SK-N-SH treated with all-trans-retinoic acid at 6 μM for 48 hours (cell line): Measurements from ENCODE around the gene ERCC1.

Experiments used
- ARNTL ChIP-seq: fragments of 450-650 bp; formaldehyde crosslinking; IDR thresholded peaks from 2 replicates; pipeline ENCODE4 v1.5.0; 2020; ENCODE audit warnings: low read depth, mild to moderate bottlenecking, moderate library complexity, borderline replicate concordance
- SNAI2 ChIP-seq: fragments of 250-450 bp; sonication (Bioruptor Pico); IDR thresholded peaks from 2 replicates; pipeline ENCODE4 v1.5.0; 2020; ENCODE audit warnings: mild to moderate bottlenecking, moderate library complexity
- ZFP3 ChIP-seq: fragments of 250-450 bp; sonication (Bioruptor Pico); IDR thresholded peaks from 2 replicates; pipeline ENCODE4 v1.5.0; 2020; ENCODE audit warnings: mild to moderate bottlenecking, moderate library complexity
- ZFP30 ChIP-seq: fragments of 450-650 bp; formaldehyde crosslinking; IDR thresholded peaks from 2 replicates; pipeline ENCODE4 v1.5.0; 2022; ENCODE audit warnings: mild to moderate bottlenecking, moderate library complexity
- TF ChIP-seq, protein P1 (sequence below): fragments of 250-450 bp; sonication (Bioruptor Pico); IDR thresholded peaks from 2 replicates; pipeline ENCODE4 v1.8.0; 2020; ENCODE audit warnings: mild to moderate bottlenecking, moderate library complexity, borderline replicate concordance
- TF ChIP-seq, protein P2 (sequence below): fragments of 250-450 bp; sonication (Bioruptor Pico); IDR thresholded peaks from 2 replicates; pipeline ENCODE4 v1.5.1; 2020; ENCODE audit warnings: low read depth, mild to moderate bottlenecking, moderate library complexity

DNA sequence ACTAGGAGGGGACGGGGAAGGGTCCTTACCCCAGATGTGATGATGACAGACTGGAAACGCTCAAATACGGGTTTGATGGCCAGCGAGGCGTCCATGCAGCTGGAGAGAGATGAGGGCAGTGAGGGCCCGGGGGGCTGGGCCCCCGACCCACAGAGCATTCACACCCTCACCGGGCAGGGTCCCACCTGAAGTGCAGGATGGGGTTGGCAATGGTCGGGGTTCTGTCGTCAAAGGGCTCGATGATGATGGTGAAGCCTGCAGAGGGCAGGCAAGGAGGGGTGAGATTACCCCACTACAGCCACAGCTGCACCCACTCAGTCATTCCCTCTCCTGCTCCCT, 66.3 kb downstream of the ERCC1 start:
- TF ChIP-seq, protein P1, sequence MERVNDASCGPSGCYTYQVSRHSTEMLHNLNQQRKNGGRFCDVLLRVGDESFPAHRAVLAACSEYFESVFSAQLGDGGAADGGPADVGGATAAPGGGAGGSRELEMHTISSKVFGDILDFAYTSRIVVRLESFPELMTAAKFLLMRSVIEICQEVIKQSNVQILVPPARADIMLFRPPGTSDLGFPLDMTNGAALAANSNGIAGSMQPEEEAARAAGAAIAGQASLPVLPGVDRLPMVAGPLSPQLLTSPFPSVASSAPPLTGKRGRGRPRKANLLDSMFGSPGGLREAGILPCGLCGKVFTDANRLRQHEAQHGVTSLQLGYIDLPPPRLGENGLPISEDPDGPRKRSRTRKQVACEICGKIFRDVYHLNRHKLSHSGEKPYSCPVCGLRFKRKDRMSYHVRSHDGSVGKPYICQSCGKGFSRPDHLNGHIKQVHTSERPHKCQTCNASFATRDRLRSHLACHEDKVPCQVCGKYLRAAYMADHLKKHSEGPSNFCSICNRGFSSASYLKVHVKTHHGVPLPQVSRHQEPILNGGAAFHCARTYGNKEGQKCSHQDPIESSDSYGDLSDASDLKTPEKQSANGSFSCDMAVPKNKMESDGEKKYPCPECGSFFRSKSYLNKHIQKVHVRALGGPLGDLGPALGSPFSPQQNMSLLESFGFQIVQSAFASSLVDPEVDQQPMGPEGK, result no peak
- no peak for TF ChIP-seq ZFP3 (CRISPR knock-in tag)
- no peak for TF ChIP-seq SNAI2
- TF ChIP-seq, protein P2, sequence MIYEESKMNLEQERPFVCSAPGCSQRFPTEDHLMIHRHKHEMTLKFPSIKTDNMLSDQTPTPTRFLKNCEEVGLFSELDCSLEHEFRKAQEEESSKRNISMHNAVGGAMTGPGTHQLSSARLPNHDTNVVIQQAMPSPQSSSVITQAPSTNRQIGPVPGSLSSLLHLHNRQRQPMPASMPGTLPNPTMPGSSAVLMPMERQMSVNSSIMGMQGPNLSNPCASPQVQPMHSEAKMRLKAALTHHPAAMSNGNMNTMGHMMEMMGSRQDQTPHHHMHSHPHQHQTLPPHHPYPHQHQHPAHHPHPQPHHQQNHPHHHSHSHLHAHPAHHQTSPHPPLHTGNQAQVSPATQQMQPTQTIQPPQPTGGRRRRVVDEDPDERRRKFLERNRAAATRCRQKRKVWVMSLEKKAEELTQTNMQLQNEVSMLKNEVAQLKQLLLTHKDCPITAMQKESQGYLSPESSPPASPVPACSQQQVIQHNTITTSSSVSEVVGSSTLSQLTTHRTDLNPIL (CRISPR knock-in tag), result no peak
- TF ChIP-seq ARNTL, result no peak
- TF ChIP-seq ZFP30 (CRISPR knock-in tag), result no peak
